Fibroblast of lung (primary cell): ENCODE results near the gene GLG1.

Source experiments
- CTCF ChIP-seq, 2 donors: IDR thresholded peaks in 1 of 2; conservative IDR thresholded peaks in 1 of 2; 1 replicate in 1 of 2; 2 replicates in 1 of 2; pipeline ENCODE4 v1.5.1; 2011 to 2012; ENCODE audit warnings: low read length in 2 of 2, control low read depth in 1 of 2, inconsistent platforms in 1 of 2, low read depth in 1 of 2, mild to moderate bottlenecking in 1 of 2
- EZH2 ChIP-seq: IDR thresholded peaks from 2 replicates; pipeline ENCODE4 v1.5.1; 2012; ENCODE audit warnings: low read length, control low read depth, mild to moderate bottlenecking; ENCODE audit errors: missing control alignments

- no peak for TF ChIP-seq CTCF (conservative IDR thresholded peaks at IDR 0.05 in 1 of 2, IDR thresholded peaks at IDR 0.05 in 1 of 2; ENCODE audit: low read depth in 1 of 2, low read length in 2 of 2)
- TF ChIP-seq EZH2 = no peak
Measured at GRCh38 chr16:74577882-74578366, 29.0 kb downstream of the GLG1 start.
